HG03442 (cell line): ENCODE data around the gene PPHLN1.
A peak's percentile ranks its signal among the peaks of the same experiment; 100 is the strongest.

ENCODE experiments used
- ATAC-seq: cut with Tn5 transposase; IDR thresholded peaks from one replicate; pipeline ENCODE4 v1.9.1; 2021; ENCODE audit warnings: mild to moderate bottlenecking, moderate library complexity; ENCODE audit not compliant: unreplicated experiment

The PPHLN1 gene

GRCh38 chr12:42428850-42429249 is 102.9 kb downstream of the PPHLN1 start:
- no peak for ATAC-seq

GRCh38 chr12:42432517-42433140 is 106.7 kb downstream of the PPHLN1 start:
- no peak for ATAC-seq

- ATAC-seq, result no peak
Observed at GRCh38 chr12:42440608-42441007, 114.6 kb downstream of the PPHLN1 start.

- ATAC-seq, result no peak
Observed at GRCh38 chr12:42442311-42442759, 116.4 kb downstream of the PPHLN1 start.

- ATAC-seq, result no peak
Observed at GRCh38 chr12:42442888-42443287, 116.9 kb downstream of the PPHLN1 start.

- ATAC-seq, result no peak
Observed at GRCh38 chr12:42444192-42444943, 118.4 kb downstream of the PPHLN1 start.

- ATAC-seq, result no peak
Observed at GRCh38 chr12:42445891-42446290, 119.9 kb downstream of the PPHLN1 start.

- no peak for ATAC-seq
Observed at GRCh38 chr12:42446761-42447160, 120.8 kb downstream of the PPHLN1 start.

- ATAC-seq, result no peak
Observed at GRCh38 chr12:42447371-42447786, 121.4 kb downstream of the PPHLN1 start.

- ATAC-seq, result no peak
Observed at GRCh38 chr12:42448841-42449240, 122.9 kb downstream of the PPHLN1 start.

- no peak for ATAC-seq
Observed at GRCh38 chr12:42450248-42450647, 124.3 kb downstream of the PPHLN1 start.

GRCh38 chr12:42458575-42458974 is 132.6 kb downstream of the PPHLN1 start:
- ATAC-seq, result no peak

- ATAC-seq, result no peak
Observed at GRCh38 chr12:42459336-42459847, 133.4 kb downstream of the PPHLN1 start.

- no peak for ATAC-seq
Observed at GRCh38 chr12:42462486-42462885, 136.5 kb downstream of the PPHLN1 start.

- no peak for ATAC-seq
Observed at GRCh38 chr12:42463671-42464070, 137.7 kb downstream of the PPHLN1 start.

GRCh38 chr12:42468341-42468821 is 142.4 kb downstream of the PPHLN1 start:
- ATAC-seq, result no peak

- ATAC-seq, result peak; percentile 1
Observed at GRCh38 chr12:42468921-42469320, 143.0 kb downstream of the PPHLN1 start.

- ATAC-seq, result peak; percentile 96
Observed at GRCh38 chr12:42469355-42470175, 143.6 kb downstream of the PPHLN1 start.

- no peak for ATAC-seq
Observed at GRCh38 chr12:42472376-42472775, 146.4 kb downstream of the PPHLN1 start.

- ATAC-seq, result no peak
Observed at GRCh38 chr12:42473130-42473529, 147.2 kb downstream of the PPHLN1 start.

GRCh38 chr12:42473561-42473960 is 147.6 kb downstream of the PPHLN1 start:
- no peak for ATAC-seq
